NCI-H1436 (cell line): ENCODE measurements around the gene PRPF40A.
"Not testable (repeated sequence)": the region's sequence is repeated elsewhere in the genome, so short reads cannot be mapped to it uniquely, and the experiment has no call there.

ENCODE experiments used
- DNase-seq: peaks from one replicate; lab custom pipeline; 2025; lab: John Stamatoyannopoulos, UW

Gene PRPF40A

DNA sequence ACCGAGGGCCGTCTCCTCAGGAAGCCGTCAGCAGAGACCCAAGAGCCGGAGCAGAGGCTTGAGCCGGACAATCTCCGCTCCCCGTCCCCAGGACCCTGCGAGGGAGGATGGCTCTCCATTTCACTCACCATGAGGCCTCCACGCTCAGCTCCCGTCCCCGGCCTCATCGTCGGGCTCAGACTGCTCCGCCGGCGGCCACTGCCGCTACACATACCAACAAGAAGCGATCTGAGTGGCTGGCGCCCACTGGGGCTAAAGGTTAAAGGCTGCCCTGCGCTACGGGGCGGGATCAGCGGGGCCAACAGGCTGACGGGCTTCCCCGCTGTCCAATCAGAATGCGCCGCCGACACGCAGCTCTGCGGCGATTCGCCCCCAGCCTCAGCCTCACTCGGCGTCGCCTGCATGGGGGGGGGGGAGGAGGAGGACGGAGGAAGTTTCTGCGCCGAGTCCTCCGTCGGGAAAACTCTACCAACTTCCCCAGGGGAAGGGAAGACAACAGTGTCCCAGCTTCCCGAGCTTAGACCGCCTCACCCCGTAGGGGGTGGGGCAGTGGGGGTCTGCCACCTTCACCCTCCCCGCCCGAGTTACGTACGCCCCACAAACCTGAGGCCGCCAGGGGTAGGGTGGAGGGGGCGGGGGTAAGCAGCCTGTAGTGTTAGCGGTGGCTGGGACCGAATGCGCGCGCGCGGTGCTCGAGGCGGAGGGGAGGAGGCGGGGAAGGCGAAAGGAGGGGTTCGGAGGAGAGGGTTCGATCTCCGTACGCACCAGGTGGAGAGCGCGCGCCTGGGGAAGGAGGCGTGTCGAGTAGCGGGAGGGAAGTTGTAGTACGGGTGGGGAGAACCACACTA, at the start of gene PRPF40A:
PRPF40A (minus strand) TSS at position 234 of the 848 bp plus-strand sequence; CDS start at position 212, 22 bp downstream.
- DNase-seq = peak; percentile 96

GRCh38 chr2:152766928-152767327, 49.7 kb upstream of the PRPF40A start:
- DNase-seq = no peak

DNA sequence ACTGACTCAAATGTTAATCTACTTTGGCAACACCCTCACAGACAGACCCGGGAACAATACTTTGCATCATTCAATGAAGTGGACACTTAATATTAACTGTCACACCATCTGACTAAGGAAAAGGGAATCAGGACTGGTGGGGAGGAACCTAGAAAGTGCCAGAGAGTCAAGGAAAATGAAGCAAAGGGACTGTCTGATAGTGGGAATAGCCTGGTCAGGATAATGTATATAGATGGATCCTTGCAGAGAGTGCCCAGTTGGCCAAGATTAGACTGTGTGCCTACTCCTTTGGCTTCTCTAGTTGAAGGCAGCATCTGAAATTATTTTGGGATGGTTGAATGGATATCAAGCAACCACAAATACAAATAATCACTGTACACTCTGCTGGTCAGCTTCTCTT, 46.4 kb upstream of the PRPF40A start:
- no peak for DNase-seq

GRCh38 chr2:152763208-152763607, 45.9 kb upstream of the PRPF40A start:
- DNase-seq = not testable (repeated sequence)

GRCh38 chr2:152762202-152762601, 44.9 kb upstream of the PRPF40A start:
- no peak for DNase-seq

DNA sequence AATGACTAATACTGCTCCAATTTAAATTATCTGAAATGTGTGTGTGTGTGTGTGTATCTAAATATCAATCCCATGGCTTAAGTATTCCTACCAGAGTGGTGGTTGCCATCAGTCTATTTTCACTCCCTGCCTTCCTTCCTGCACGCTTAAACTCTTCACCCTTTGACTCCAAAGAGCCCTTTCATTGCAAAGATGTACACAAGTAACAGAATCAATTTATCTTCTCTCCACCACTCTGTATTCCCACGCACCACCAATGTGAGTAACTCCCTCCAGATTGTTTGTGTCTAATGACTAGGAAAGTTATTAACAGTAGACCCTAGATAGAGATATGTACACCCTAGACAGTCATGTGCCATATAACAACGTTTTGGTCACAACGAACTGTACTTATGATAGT, 44.0 kb upstream of the PRPF40A start:
- no peak for DNase-seq

DNA sequence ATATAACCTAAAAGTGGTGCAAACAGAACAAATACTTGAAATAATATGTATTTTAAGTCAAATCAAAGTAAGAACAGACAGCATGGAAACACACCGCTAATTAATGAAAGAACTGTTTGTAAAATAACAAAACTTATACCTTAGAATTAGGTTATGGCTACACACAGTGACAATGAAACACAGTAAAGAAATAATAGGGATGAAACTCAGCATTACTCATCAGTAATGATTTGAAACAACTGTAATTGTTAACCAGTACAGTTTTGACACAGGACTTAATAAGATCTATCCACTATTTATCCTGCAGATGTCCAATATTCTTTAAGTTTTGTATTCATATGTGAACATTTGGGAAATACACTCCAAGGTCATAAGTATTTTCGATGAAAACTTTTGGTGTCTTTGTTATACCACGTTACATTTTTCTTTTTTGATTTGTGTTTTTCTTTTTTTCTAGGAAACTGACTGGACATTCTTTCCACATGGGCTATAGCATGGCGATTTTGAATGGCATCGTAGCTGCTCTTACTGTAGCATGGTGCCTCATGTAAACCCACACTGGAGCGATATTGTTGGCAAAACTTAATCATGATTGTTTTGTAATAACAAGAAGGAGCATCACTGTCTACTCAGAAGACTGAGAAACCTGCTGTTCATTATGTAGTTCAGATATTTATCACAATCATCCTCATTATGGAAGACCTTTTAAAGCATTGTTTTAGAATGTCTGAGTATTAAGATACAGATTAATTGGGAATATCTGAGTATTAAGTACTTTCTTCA, 42.2 kb upstream of the PRPF40A start:
- no peak for DNase-seq

GRCh38 chr2:152755029-152755428, 37.8 kb upstream of the PRPF40A start:
- no peak for DNase-seq

DNA sequence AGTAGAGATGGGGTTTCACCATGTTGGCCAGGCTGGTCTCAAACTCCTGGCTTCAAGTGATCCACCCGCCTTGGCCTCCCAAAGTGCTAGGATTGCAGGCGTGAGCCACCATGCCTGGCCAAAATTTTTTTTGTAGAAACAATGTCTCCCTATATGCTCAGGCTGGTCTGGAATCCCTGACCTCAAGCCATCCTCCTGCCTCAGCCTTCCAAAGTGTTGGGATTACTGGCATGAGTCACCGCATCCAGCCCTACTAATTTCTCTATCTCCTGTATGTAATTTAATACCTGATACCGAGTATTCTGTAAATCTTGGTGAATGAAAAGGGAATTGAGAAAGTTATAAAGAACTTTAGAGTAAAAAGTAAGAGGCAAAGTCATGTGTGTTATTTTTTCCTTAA, 30.5 kb upstream of the PRPF40A start:
- DNase-seq = not testable (repeated sequence)

DNA sequence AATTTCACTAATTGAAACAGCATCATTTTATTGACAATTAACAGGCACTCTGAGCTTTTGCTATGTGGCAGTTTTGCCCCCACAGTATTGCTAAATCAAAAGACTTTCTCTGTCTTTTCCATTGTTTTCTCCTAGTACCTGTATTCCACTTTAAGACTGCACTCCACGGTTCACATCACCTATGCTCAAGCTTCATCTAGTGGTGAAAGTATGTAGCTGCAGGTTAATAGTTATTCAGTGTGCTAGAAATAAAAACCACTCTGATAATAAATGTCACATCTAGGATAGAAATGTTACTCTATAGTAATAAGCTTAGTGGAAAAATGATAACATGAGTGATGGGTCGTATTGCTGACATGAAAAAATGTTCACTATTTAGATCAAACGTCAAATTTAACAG, 25.7 kb upstream of the PRPF40A start:
- DNase-seq = no peak

DNA sequence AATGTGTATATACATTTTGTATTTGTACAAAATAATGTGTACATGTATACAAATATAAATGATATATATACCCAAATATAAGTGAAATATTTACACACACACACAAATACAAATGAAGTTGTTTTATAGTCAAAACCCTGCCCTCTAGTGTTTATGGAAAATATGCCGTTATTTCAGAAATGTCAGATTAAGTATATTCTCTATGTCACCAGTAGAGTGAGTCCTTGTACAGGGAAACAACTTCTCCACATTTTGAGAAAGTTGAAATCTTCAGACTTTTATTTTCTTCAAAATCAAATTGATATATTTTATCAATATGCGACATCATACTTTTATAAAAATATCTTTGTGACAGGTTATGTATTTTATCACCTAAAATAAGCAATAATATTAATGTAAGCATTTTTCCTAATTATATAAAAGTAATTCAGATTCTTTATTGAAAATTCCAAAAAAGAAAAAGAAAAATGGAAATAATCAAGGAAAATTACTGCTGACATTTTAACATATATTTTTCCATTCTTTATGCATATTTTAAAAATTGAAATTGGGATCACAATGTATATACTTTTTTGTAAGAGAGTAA, 23.6 kb upstream of the PRPF40A start:
- peak; percentile 32 for DNase-seq

DNA sequence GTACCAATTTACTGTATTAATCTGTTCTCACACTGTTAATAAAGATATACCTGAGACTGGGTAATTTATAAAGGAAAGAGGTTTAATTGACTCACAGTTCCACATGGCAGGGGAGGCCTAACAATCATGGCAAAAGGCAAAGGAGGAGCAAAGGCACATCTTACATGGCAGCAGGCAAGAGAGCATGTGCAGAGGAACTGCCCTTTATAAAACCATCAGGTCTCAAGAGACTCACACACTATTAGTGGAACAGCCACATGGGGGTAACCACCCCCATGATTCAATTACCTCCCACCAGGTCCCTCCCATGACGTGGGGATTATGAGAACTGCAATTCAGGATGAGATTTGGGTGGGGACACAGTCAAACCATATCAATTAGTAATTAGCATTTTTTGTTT, 22.4 kb upstream of the PRPF40A start:
- DNase-seq = not testable (repeated sequence)

DNA sequence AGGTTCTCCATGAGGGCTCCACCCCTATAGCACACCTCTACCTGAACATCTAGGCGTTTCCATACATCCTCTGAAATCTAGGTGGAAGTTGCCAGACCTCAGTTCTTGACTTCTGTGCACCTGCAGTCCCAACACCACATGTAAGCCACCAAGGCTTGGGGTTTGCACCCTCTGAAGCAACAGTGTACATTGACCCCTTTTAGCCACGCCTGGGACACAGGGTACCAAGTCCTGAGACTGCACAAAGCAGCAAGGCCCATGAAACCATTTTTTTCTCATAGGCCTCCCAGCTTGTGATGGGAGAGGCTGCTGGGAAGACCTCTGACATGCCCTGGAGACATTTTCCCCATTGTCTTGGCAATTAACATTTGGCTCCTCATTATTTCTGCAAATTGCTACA, 21.2 kb upstream of the PRPF40A start:
- no peak for DNase-seq

DNA sequence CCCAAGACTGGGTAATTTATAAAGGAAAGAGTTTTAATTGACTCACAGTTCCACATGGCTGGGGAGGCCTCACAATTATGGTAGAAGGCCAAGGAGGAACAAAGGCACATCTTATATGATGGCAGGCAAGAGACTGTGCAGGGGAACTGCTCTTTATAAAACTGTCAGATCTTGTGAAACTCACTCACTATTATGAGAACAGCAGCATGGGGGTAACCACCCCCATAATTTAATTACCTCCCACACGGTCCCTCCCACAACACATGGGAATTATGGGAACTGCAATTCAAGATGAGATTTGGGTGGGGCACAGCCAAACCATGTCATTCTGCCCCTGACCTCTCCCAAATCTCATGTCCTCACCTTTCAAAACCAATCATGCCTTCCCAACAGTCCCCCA, 20.2 kb upstream of the PRPF40A start:
- not testable (repeated sequence) for DNase-seq

DNA sequence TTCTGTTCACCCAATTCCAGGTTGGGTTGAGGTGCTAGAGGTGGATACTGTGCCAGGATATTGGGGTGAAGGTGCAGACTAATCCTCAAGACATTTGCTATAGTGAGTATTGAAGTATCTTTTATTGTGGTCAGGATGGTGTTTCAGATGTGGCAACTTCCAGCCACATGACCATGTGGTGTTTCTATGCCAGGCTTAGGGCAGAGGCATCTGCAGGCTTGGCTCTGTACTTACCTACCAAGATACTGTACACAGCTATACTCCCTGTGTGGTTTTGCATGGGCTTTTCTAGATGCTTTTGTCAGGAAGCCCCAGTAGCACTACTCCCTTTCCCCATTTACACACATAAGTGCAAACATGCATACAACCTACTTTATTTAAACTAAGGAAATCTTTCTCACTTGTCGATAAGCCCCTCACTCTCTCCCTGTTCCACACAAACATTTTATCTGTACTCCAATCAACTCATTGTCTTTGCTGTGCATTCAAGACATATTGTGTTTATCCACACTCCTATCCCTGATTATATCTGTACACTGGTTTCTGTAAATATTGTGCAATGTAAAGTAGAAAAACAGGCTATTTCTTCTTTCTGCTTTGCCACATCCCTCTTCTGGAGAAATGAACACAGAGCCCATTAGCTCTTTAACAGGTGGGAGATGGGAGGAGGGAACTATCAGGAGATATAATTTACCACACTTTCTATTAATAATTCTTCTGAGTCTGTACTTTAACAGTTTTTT, 13.5 kb upstream of the PRPF40A start:
- DNase-seq = no peak

DNA sequence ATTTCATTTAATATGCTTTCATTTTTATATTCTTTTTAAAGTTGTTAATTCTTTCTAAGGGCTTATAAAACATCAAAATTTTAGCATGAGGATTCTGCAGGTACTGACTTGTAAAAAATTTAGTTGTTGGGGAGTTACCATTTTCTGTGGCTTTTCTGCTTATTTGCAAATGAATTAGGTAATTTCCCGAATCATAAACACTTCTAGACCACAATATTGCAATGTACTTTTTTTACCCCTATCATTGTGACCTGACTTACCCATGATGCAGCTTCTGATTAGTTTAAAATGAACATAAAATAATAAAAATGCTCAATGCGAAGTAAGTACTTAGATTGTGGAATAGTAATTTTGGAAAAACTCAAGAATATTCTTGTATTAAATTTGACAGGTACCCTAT, 12.6 kb upstream of the PRPF40A start:
- no peak for DNase-seq

DNA sequence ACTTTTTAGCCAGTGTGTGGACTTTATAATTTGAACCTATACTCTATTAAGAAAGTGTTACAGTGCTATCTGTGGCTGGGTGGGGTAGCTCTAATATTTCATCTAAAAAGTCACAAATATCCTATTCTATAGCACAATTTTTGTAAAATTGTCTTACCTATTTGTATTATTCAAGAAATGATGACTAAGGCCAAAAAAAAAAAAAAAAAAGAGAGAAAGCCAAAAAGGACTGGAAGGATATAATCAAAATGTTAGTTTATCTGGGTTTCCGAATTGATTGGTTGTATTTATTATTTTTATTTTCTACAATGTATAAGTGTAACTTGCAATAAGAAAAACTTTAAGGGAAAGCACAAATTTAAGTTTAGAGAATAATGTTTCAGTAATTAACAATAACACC, 6.7 kb upstream of the PRPF40A start:
- no peak for DNase-seq

DNA sequence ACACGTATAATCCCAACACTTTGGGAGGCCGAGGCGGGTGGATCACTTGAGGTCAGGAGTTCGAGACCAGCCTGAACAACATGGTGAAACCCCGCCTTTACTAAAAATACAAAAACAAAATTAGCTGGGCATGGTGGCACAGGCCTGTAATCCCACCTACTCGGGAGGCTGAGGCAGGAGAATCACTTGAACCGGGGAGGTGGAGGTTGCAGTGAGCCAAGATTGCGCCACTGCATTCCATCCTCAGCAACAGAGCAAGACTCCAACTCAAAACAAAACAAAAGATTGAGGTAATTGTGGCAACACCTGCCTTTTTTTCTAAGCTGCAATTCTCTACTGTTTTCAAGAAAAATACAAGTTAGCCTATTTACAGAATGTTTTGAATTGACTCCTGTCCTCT, 5.4 kb upstream of the PRPF40A start:
- DNase-seq = not testable (repeated sequence)

GRCh38 chr2:152720794-152721193, 3.5 kb upstream of the PRPF40A start:
- DNase-seq = no peak

- peak; percentile 61 for DNase-seq
Measured at GRCh38 chr2:152718909-152719645, 1.8 kb upstream of the PRPF40A start.
